ENCODE data around the gene EFHD2.
"Not testable (repeated sequence)": the region's sequence is repeated elsewhere in the genome, so short reads cannot be mapped to it uniquely, and the experiment has no call there.

Gene EFHD2

GRCh38 chr1:15388201-15388880 is 21.3 kb upstream of the EFHD2 start:
- peaks cover 3 to 4% of the 10 kb centered on the region in 2 donors for H3K4me1 ChIP-seq (ENCODE audit: control insufficient read depth in 2 of 2, insufficient read depth in 2 of 2, low read length in 2 of 2)
- no peaks in the 10 kb centered on the region for H3K9me3 ChIP-seq (ENCODE audit: control insufficient read depth in 2 of 2, low read length in 2 of 2)
- no peaks in the 10 kb centered on the region for H3K36me3 ChIP-seq (ENCODE audit: control insufficient read depth in 2 of 2, insufficient read depth in 2 of 2, low read length in 2 of 2)
- no peaks in the 10 kb centered on the region for H3K27me3 ChIP-seq (ENCODE audit: control insufficient read depth in 2 of 2, insufficient read depth in 2 of 2, low read length in 2 of 2)
- no peak overlapping the region for H3K9ac ChIP-seq (ENCODE audit: low read depth in 1 of 2, low read length in 2 of 2)
- H3K27ac ChIP-seq (ENCODE audit: low read depth in 2 of 2, low read length in 2 of 2), result no peak overlapping the region
- H3K4me3 ChIP-seq (ENCODE audit: low read length in 2 of 2), result no peak overlapping the region

- H3K9ac ChIP-seq (ENCODE audit: low read depth in 1 of 2, low read length in 2 of 2); H3K36me3 ChIP-seq (ENCODE audit: control insufficient read depth in 2 of 2, insufficient read depth in 2 of 2, low read length in 2 of 2); H3K9me3 ChIP-seq (ENCODE audit: control insufficient read depth in 2 of 2, low read length in 2 of 2); H3K4me1 ChIP-seq (ENCODE audit: control insufficient read depth in 2 of 2, insufficient read depth in 2 of 2, low read length in 2 of 2); H3K27me3 ChIP-seq (ENCODE audit: control insufficient read depth in 2 of 2, insufficient read depth in 2 of 2, low read length in 2 of 2); H3K4me3 ChIP-seq (ENCODE audit: low read length in 2 of 2); H3K27ac ChIP-seq (ENCODE audit: low read depth in 2 of 2, low read length in 2 of 2): not testable (repeated sequence)
Observed at GRCh38 chr1:15389828-15390227, 19.9 kb upstream of the EFHD2 start.

GRCh38 chr1:15390667-15391066 is 19.0 kb upstream of the EFHD2 start:
- Histone ChIP-seq H3K27me3 (ENCODE audit: control insufficient read depth in 2 of 2, insufficient read depth in 2 of 2, low read length in 2 of 2) (no peaks in the 10 kb centered on the region), H3K9ac (ENCODE audit: low read depth in 1 of 2, low read length in 2 of 2) (no peak overlapping the region), H3K4me3 (ENCODE audit: low read length in 2 of 2) (no peak overlapping the region), H3K36me3 (ENCODE audit: control insufficient read depth in 2 of 2, insufficient read depth in 2 of 2, low read length in 2 of 2) (no peaks in the 10 kb centered on the region), H3K9me3 (ENCODE audit: control insufficient read depth in 2 of 2, low read length in 2 of 2) (no peaks in the 10 kb centered on the region), H3K27ac (ENCODE audit: low read depth in 2 of 2, low read length in 2 of 2) (no peak overlapping the region), H3K4me1 (ENCODE audit: control insufficient read depth in 2 of 2, insufficient read depth in 2 of 2, low read length in 2 of 2) (peaks cover 8 to 9% of the 10 kb centered on the region in 2 donors)

- Histone ChIP-seq H3K4me1 (ENCODE audit: control insufficient read depth in 2 of 2, insufficient read depth in 2 of 2, low read length in 2 of 2) (peaks cover 6 to 8% of the 10 kb centered on the region in 2 donors), H3K36me3 (ENCODE audit: control insufficient read depth in 2 of 2, insufficient read depth in 2 of 2, low read length in 2 of 2) (no peaks in the 10 kb centered on the region), H3K9me3 (ENCODE audit: control insufficient read depth in 2 of 2, low read length in 2 of 2) (no peaks in the 10 kb centered on the region)
Observed at GRCh38 chr1:15391366-15391765, 18.3 kb upstream of the EFHD2 start.

GRCh38 chr1:15393475-15394257 is 16.0 kb upstream of the EFHD2 start:
- Histone ChIP-seq H3K4me3 (ENCODE audit: low read length in 2 of 2) (no peak overlapping the region), H3K27ac (ENCODE audit: low read depth in 2 of 2, low read length in 2 of 2) (no peak overlapping the region), H3K9me3 (ENCODE audit: control insufficient read depth in 2 of 2, low read length in 2 of 2) (no peaks in the 10 kb centered on the region), H3K27me3 (ENCODE audit: control insufficient read depth in 2 of 2, insufficient read depth in 2 of 2, low read length in 2 of 2) (no peaks in the 10 kb centered on the region), H3K4me1 (ENCODE audit: control insufficient read depth in 2 of 2, insufficient read depth in 2 of 2, low read length in 2 of 2) (peaks cover 5 to 6% of the 10 kb centered on the region in 2 donors), H3K36me3 (ENCODE audit: control insufficient read depth in 2 of 2, insufficient read depth in 2 of 2, low read length in 2 of 2) (no peaks in the 10 kb centered on the region), H3K9ac (ENCODE audit: low read depth in 1 of 2, low read length in 2 of 2) (no peak overlapping the region)

More at GRCh38 chr1:15391366-15391765, 18.3 kb upstream of the EFHD2 start:
- Histone ChIP-seq H3K27me3 (ENCODE audit: control insufficient read depth in 2 of 2, insufficient read depth in 2 of 2, low read length in 2 of 2) (no peaks in the 10 kb centered on the region), H3K4me3 (ENCODE audit: low read length in 2 of 2) (no peak overlapping the region), H3K27ac (ENCODE audit: low read depth in 2 of 2, low read length in 2 of 2) (no peak overlapping the region), H3K9ac (ENCODE audit: low read depth in 1 of 2, low read length in 2 of 2) (no peak overlapping the region)

- no peaks in the 10 kb centered on the region for H3K36me3 ChIP-seq (ENCODE audit: control insufficient read depth in 2 of 2, insufficient read depth in 2 of 2, low read length in 2 of 2)
- no peak overlapping the region for H3K9ac ChIP-seq (ENCODE audit: low read depth in 1 of 2, low read length in 2 of 2)
- H3K27ac ChIP-seq (ENCODE audit: low read depth in 2 of 2, low read length in 2 of 2), result no peak overlapping the region
- peaks cover 5 to 6% of the 10 kb centered on the region in 2 donors for H3K4me1 ChIP-seq (ENCODE audit: control insufficient read depth in 2 of 2, insufficient read depth in 2 of 2, low read length in 2 of 2)
- no peak overlapping the region for H3K4me3 ChIP-seq (ENCODE audit: low read length in 2 of 2)
- H3K27me3 ChIP-seq (ENCODE audit: control insufficient read depth in 2 of 2, insufficient read depth in 2 of 2, low read length in 2 of 2), result no peaks in the 10 kb centered on the region
- H3K9me3 ChIP-seq (ENCODE audit: control insufficient read depth in 2 of 2, low read length in 2 of 2), result no peaks in the 10 kb centered on the region
Observed at GRCh38 chr1:15394258-15394690, 15.4 kb upstream of the EFHD2 start.

- Histone ChIP-seq H3K27ac (ENCODE audit: low read depth in 2 of 2, low read length in 2 of 2) (no peak overlapping the region), H3K27me3 (ENCODE audit: control insufficient read depth in 2 of 2, insufficient read depth in 2 of 2, low read length in 2 of 2) (no peaks in the 10 kb centered on the region), H3K4me3 (ENCODE audit: low read length in 2 of 2) (no peak overlapping the region), H3K9me3 (ENCODE audit: control insufficient read depth in 2 of 2, low read length in 2 of 2) (no peaks in the 10 kb centered on the region), H3K9ac (ENCODE audit: low read depth in 1 of 2, low read length in 2 of 2) (no peak overlapping the region), H3K4me1 (ENCODE audit: control insufficient read depth in 2 of 2, insufficient read depth in 2 of 2, low read length in 2 of 2) (peaks cover 5 to 6% of the 10 kb centered on the region in 2 donors), H3K36me3 (ENCODE audit: control insufficient read depth in 2 of 2, insufficient read depth in 2 of 2, low read length in 2 of 2) (no peaks in the 10 kb centered on the region)
Observed at GRCh38 chr1:15397236-15397635, 12.5 kb upstream of the EFHD2 start.

- H3K36me3 ChIP-seq (ENCODE audit: control insufficient read depth in 2 of 2, insufficient read depth in 2 of 2, low read length in 2 of 2), result no peaks in the 10 kb centered on the region
- H3K27ac ChIP-seq (ENCODE audit: low read depth in 2 of 2, low read length in 2 of 2), result no peak overlapping the region
- no peaks in the 10 kb centered on the region for H3K9me3 ChIP-seq (ENCODE audit: control insufficient read depth in 2 of 2, low read length in 2 of 2)
- no peaks in the 10 kb centered on the region for H3K27me3 ChIP-seq (ENCODE audit: control insufficient read depth in 2 of 2, insufficient read depth in 2 of 2, low read length in 2 of 2)
- no peak overlapping the region for H3K9ac ChIP-seq (ENCODE audit: low read depth in 1 of 2, low read length in 2 of 2)
- no peaks in the 10 kb centered on the region for H3K4me1 ChIP-seq (ENCODE audit: control insufficient read depth in 2 of 2, insufficient read depth in 2 of 2, low read length in 2 of 2)
- no peak overlapping the region for H3K4me3 ChIP-seq (ENCODE audit: low read length in 2 of 2)
Observed at GRCh38 chr1:15399710-15400109, 10.0 kb upstream of the EFHD2 start.

GRCh38 chr1:15400627-15401026 is 9.1 kb upstream of the EFHD2 start:
- Histone ChIP-seq H3K4me3 (ENCODE audit: low read length in 2 of 2) (no peak overlapping the region), H3K4me1 (ENCODE audit: control insufficient read depth in 2 of 2, insufficient read depth in 2 of 2, low read length in 2 of 2) (no peaks in the 10 kb centered on the region), H3K36me3 (ENCODE audit: control insufficient read depth in 2 of 2, insufficient read depth in 2 of 2, low read length in 2 of 2) (no peaks in the 10 kb centered on the region), H3K9me3 (ENCODE audit: control insufficient read depth in 2 of 2, low read length in 2 of 2) (no peaks in the 10 kb centered on the region), H3K27ac (ENCODE audit: low read depth in 2 of 2, low read length in 2 of 2) (no peak overlapping the region), H3K9ac (ENCODE audit: low read depth in 1 of 2, low read length in 2 of 2) (no peak overlapping the region), H3K27me3 (ENCODE audit: control insufficient read depth in 2 of 2, insufficient read depth in 2 of 2, low read length in 2 of 2) (no peaks in the 10 kb centered on the region)

- no peak overlapping the region for H3K9ac ChIP-seq (ENCODE audit: low read depth in 1 of 2, low read length in 2 of 2)
- H3K9me3 ChIP-seq (ENCODE audit: control insufficient read depth in 2 of 2, low read length in 2 of 2), result no peaks in the 10 kb centered on the region
- H3K4me3 ChIP-seq (ENCODE audit: low read length in 2 of 2), result no peak overlapping the region
- H3K27ac ChIP-seq (ENCODE audit: low read depth in 2 of 2, low read length in 2 of 2), result no peak overlapping the region
- no peaks in the 10 kb centered on the region for H3K4me1 ChIP-seq (ENCODE audit: control insufficient read depth in 2 of 2, insufficient read depth in 2 of 2, low read length in 2 of 2)
- H3K27me3 ChIP-seq (ENCODE audit: control insufficient read depth in 2 of 2, insufficient read depth in 2 of 2, low read length in 2 of 2), result no peaks in the 10 kb centered on the region
- H3K36me3 ChIP-seq (ENCODE audit: control insufficient read depth in 2 of 2, insufficient read depth in 2 of 2, low read length in 2 of 2), result no peaks in the 10 kb centered on the region
Observed at GRCh38 chr1:15401391-15402055, 8.2 kb upstream of the EFHD2 start.
